ENCODE data around the gene C2CD4D. TPM values are rescaled to one million over a fixed set of nuclear protein-coding genes. Genes with fewer than 3 reads are reported as not detected.

The C2CD4D gene
- total RNA-seq, 1 experiment from 2014 or later: 0.79 TPM

DNA sequence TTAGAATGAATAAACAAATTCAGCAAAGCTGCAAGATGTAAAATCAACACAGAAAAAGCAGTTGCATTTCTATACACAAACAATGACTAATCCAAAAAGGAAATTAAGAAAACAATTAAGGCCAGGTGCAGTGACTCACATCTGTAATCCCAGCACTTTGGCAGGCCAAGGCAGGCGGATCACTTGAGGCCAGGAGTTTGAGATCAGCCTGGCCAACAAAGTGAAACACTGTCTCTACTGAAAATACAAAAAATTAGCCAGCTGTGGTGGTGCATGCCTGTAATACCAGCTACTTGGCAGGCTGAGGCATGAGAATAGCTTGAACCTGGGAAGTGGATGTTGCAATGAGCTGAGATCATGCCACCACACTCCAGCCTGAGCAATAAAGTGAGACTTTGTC, 47.4 kb upstream of the C2CD4D start:
- no peaks in the 10 kb centered on the region for H3K4me1 ChIP-seq (ENCODE audit: insufficient read depth, low read length)
- no CpG with 5 or more reads among the region's 1 CpG for WGBS (ENCODE audit: extremely low coverage, insufficient read length, low lambda C conversion rate)
- H3K23ac ChIP-seq (ENCODE audit: insufficient read length, low read depth, low read length): no peak overlapping the region
- no peak overlapping the region for H3K9ac ChIP-seq (ENCODE audit: extremely low read depth, insufficient read length, low read length)
- H3K27ac ChIP-seq (ENCODE audit: insufficient read length, low read depth, low read length): no peak overlapping the region
- TF ChIP-seq, protein P1, sequence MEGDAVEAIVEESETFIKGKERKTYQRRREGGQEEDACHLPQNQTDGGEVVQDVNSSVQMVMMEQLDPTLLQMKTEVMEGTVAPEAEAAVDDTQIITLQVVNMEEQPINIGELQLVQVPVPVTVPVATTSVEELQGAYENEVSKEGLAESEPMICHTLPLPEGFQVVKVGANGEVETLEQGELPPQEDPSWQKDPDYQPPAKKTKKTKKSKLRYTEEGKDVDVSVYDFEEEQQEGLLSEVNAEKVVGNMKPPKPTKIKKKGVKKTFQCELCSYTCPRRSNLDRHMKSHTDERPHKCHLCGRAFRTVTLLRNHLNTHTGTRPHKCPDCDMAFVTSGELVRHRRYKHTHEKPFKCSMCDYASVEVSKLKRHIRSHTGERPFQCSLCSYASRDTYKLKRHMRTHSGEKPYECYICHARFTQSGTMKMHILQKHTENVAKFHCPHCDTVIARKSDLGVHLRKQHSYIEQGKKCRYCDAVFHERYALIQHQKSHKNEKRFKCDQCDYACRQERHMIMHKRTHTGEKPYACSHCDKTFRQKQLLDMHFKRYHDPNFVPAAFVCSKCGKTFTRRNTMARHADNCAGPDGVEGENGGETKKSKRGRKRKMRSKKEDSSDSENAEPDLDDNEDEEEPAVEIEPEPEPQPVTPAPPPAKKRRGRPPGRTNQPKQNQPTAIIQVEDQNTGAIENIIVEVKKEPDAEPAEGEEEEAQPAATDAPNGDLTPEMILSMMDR (conservative IDR thresholded peaks at IDR 0.05): no peak
- no peaks in the 10 kb centered on the region for H3K27me3 Mint-ChIP-seq (ENCODE audit: low read depth)
- no peak overlapping the region for H2AFZ ChIP-seq (ENCODE audit: low read length)
- no peak overlapping the region for H3K4me3 Mint-ChIP-seq
- H3K79me2 ChIP-seq (ENCODE audit: insufficient read depth, low read length): no peaks in the 10 kb centered on the region
- H4K5ac ChIP-seq (ENCODE audit: insufficient read length, low read depth, low read length): no peak overlapping the region
- H3K18ac ChIP-seq (ENCODE audit: insufficient read length, low read depth, low read length): no peak overlapping the region
- H2BK120ac ChIP-seq (ENCODE audit: low read depth, low read length, poor library complexity, severe bottlenecking): no peak overlapping the region
- H3K9me3 ChIP-seq (ENCODE audit: control insufficient read depth, low read depth, low read length): no peaks in the 10 kb centered on the region
- no peaks in the 10 kb centered on the region for H4K20me1 ChIP-seq (ENCODE audit: control insufficient read depth, insufficient read depth, insufficient read length)
- no peak overlapping the region for H2BK15ac ChIP-seq (ENCODE audit: low read depth, low read length)
- no peaks in the 10 kb centered on the region for H3K23me2 ChIP-seq (ENCODE audit: insufficient read length, low read depth, low read length, poor library complexity, severe bottlenecking)
- DNase-seq: no peak
- H3K27me3 ChIP-seq (ENCODE audit: insufficient read depth, low read length): no peaks in the 10 kb centered on the region
- no peak overlapping the region for H2AK5ac ChIP-seq (ENCODE audit: insufficient read length, low read length)
- H3K4me1 Mint-ChIP-seq: no peaks in the 10 kb centered on the region
- H3T11ph ChIP-seq (ENCODE audit: low read length): no peak overlapping the region
- H2BK20ac ChIP-seq (ENCODE audit: low read depth, low read length, poor library complexity, severe bottlenecking): no peak overlapping the region
- no peak overlapping the region for H3K14ac ChIP-seq (ENCODE audit: insufficient read depth, low read length)
- H2BK5ac ChIP-seq (ENCODE audit: insufficient read length, low read length): no peak overlapping the region
- no peak overlapping the region for H2BK12ac ChIP-seq (ENCODE audit: insufficient read length, low read depth, low read length)
- no peak overlapping the region for H4K8ac ChIP-seq (replicated peaks; ENCODE audit: insufficient read length, low read depth, low read length)
- H3K56ac ChIP-seq (ENCODE audit: insufficient read length, low read depth, low read length): no peak overlapping the region
- H4K91ac ChIP-seq (ENCODE audit: insufficient read length, low read depth, low read length): no peak overlapping the region
- no peak overlapping the region for H3K4ac ChIP-seq (ENCODE audit: low read depth, low read length)
- no peak overlapping the region for H3K4me2 ChIP-seq (ENCODE audit: insufficient read depth, insufficient read length, low read length)
- peaks cover 4 to 8% of the 10 kb centered on the region in 2 experiments; a peak in 3 of 5 replicates for H3K9me3 Mint-ChIP-seq
- H3K79me1 ChIP-seq (ENCODE audit: insufficient read depth, low read depth, low read length, poor library complexity, severe bottlenecking): no peaks in the 10 kb centered on the region
- peaks cover 22 to 26% (median 22%) of the 10 kb centered on the region in 3 experiments for H3K36me3 Mint-ChIP-seq (ENCODE audit: insufficient read depth in 1 of 3, low read depth in 3 of 3)
- H3K27ac Mint-ChIP-seq: no peak overlapping the region

Data from H9 (cell line).